K562 (cell line): Measurements from ENCODE around the gene MUC16. TPM values are rescaled to one million over a fixed set of nuclear protein-coding genes. Genes with fewer than 3 reads are reported as not detected.

Experiments used
- ATAC-seq: fragments of 200-7000 bp; cut with Tn5 transposase; 3 replicates; pipeline ENCODE4 v1.9.1; 2020; ENCODE audit warnings: moderate library complexity
- BruUV-seq: library from RNA; stranded (reverse); fragments of 400-500 nt; replicated peaks from 2 replicates; lab custom pipeline; 2021; lab: Mats Ljungman, UMichigan
- CTCF ChIA-PET: fragments of 300-600 bp; formaldehyde crosslinking; extraction: SDS; loops from one replicate; lab custom pipeline; 2021; ENCODE audit warnings: low intra/inter-chr PET ratio; lab: Yijun Ruan, JAX
- POLR2A ChIA-PET: fragments of 300-600, 350-650 bp; sonication (Branson Sonifier 250); formaldehyde crosslinking; extraction: SDS; loops from one replicate; lab custom pipeline; 2021; ENCODE audit warnings: antibody characterized with exemption, inconsistent platforms; lab: Yijun Ruan, JAX
- DNase-seq, 4 experiments: peaks; one replicate each; pipeline versions ENCODE4 v3.0.0 to v3.0.0-alpha.2; 2011 to 2018; ENCODE audit warnings: low spot score in 3 of 4, mixed read lengths in 3 of 4; ENCODE audit errors: extremely low read depth in 1 of 4
- FAIRE-seq: peaks from 2 replicates; lab custom pipeline; 2011; peaks lifted over from hg19 to GRCh38; lab: Jason Lieb, UNC
- H2AFZ ChIP-seq: 2 replicates; pipeline ENCODE4 v1.6.0; 2011; ENCODE audit warnings: low read depth, low read length, control low read depth, inconsistent platforms
- H3K27ac ChIP-seq: fragments of 200-600 bp; 3 replicates; pipeline ENCODE4 v1.8.0; 2011; ENCODE audit warnings: low read depth, mild to moderate bottlenecking, control low read depth, inconsistent platforms, low read length, moderate library complexity, mixed read lengths; ENCODE audit errors: extremely low read depth
- H3K27me3 ChIP-seq, 2 experiments: fragments of 300-600 bp in 1 of 2; 2 replicates in 1 of 2; 3 replicates in 1 of 2; pipeline versions ENCODE4 v1.6.0 to v1.8.0; 2011; ENCODE audit warnings: inconsistent platforms in 2 of 2, low read length in 2 of 2, mild to moderate bottlenecking in 1 of 2, mixed read lengths in 1 of 2, moderate library complexity in 1 of 2; ENCODE audit not compliant: control insufficient read depth in 2 of 2, insufficient read depth in 2 of 2
- H3K36me3 ChIP-seq: fragments of 300-600 bp; 3 replicates; pipeline ENCODE4 v1.8.0; 2011; ENCODE audit warnings: mild to moderate bottlenecking, low read length, inconsistent platforms; ENCODE audit not compliant: control insufficient read depth, insufficient read depth
- H3K4me1 ChIP-seq, 2 experiments: fragments of 200-600 bp in 1 of 2; replicated peaks in 1 of 2; 2 replicates in 1 of 2; 3 replicates in 1 of 2; pipeline versions ENCODE4 v1.5.1 to v1.8.0; 2011; ENCODE audit warnings: inconsistent platforms in 2 of 2, low read length in 2 of 2, mild to moderate bottlenecking in 1 of 2, mixed read lengths in 1 of 2, moderate library complexity in 1 of 2; ENCODE audit not compliant: control insufficient read depth in 2 of 2, insufficient read depth in 2 of 2
- H3K4me2 ChIP-seq: 2 replicates; pipeline ENCODE4 v1.6.1; 2011; ENCODE audit warnings: low read length, control low read depth, inconsistent platforms, mixed read lengths; ENCODE audit not compliant: insufficient read depth
- H3K4me3 ChIP-seq: fragments of 200-600 bp; sonication (generic), shearing (Covaris generic); 2 replicates; pipeline ENCODE4 v1.5.1; 2016; ENCODE audit warnings: control low read depth, inconsistent platforms
- H3K79me2 ChIP-seq: fragments of 200-600 bp; 3 replicates; pipeline ENCODE4 v1.8.0; 2011; ENCODE audit warnings: low read length, inconsistent platforms; ENCODE audit not compliant: control insufficient read depth, insufficient read depth
- H3K9ac ChIP-seq, 2 experiments: 2 replicates each; pipeline versions ENCODE4 v1.6.0 to v1.6.1; 2011; ENCODE audit warnings: low read depth in 2 of 2, low read length in 2 of 2, control low read depth in 1 of 2, inconsistent platforms in 1 of 2, mild to moderate bottlenecking in 1 of 2, mixed read lengths in 1 of 2; ENCODE audit not compliant: insufficient read depth in 1 of 2
- H3K9me1 ChIP-seq: one replicate; pipeline ENCODE4 v1.6.0; 2011; ENCODE audit warnings: inconsistent platforms, mild to moderate bottlenecking, low read length, moderate library complexity; ENCODE audit not compliant: control insufficient read depth, insufficient read depth
- H3K9me3 ChIP-seq: replicated peaks from 2 replicates; pipeline ENCODE4 v1.5.1; 2011; ENCODE audit warnings: low read depth, low read length, inconsistent platforms; ENCODE audit not compliant: control insufficient read depth, insufficient read depth
- H4K20me1 ChIP-seq: replicated peaks from 2 replicates; pipeline ENCODE4 v1.6.1; 2011; ENCODE audit warnings: low read length, inconsistent platforms, mixed read lengths; ENCODE audit not compliant: control insufficient read depth, insufficient read depth
- ARID1B ChIP-seq: fragments of 450-650 bp; IDR thresholded peaks from 2 replicates; pipeline ENCODE4 v1.6.1; 2016; ENCODE audit warnings: antibody characterized with exemption, mild to moderate bottlenecking, inconsistent platforms
- CBFA2T2 ChIP-seq: fragments of 450-650 bp; conservative IDR thresholded peaks from 2 replicates; pipeline ENCODE4 v1.6.1; 2017; ENCODE audit warnings: mild to moderate bottlenecking
- FOSL1 ChIP-seq: fragments of 200-800 bp; sonication (Bioruptor generic); conservative IDR thresholded peaks from 2 replicates; pipeline ENCODE4 v1.6.1; 2016; ENCODE audit warnings: missing genetic modification characterization, missing compliant biosample characterization
- RBM25 ChIP-seq: fragments of 200-400 bp; formaldehyde crosslinking; IDR thresholded peaks from 2 replicates; pipeline ENCODE4 v1.6.1; 2018; ENCODE audit warnings: low read length, low read depth, moderate library complexity; ENCODE audit not compliant: severe bottlenecking
- SREBF2 ChIP-seq: sonication (generic); formaldehyde crosslinking; IDR thresholded peaks from 2 replicates; pipeline ENCODE4 v1.4.0; 2020; ENCODE audit warnings: mild to moderate bottlenecking, missing genetic modification reagents
- VEZF1 ChIP-seq: fragments of 200-800 bp; sonication (Bioruptor generic); IDR thresholded peaks from 2 replicates; pipeline ENCODE4 v1.6.1; 2017; ENCODE audit warnings: missing genetic modification characterization, missing compliant biosample characterization
- ZZZ3 ChIP-seq: fragments of 450-650 bp; IDR thresholded peaks from 2 replicates; pipeline ENCODE4 v1.6.1; 2016; ENCODE audit warnings: antibody characterized with exemption, mild to moderate bottlenecking, moderate library complexity
- WGBS: fragments of 100-300 bp; shearing (Covaris generic); methylation state at CpG from one replicate; pipeline ENCODE4 v1.1.6; 2016; ENCODE audit warnings: low coverage, mixed read lengths; ENCODE audit not compliant: insufficient coverage; ENCODE audit errors: missing lambda C conversion rate; 5-methylcytosine and 5-hydroxymethylcytosine counted together
- in situ Hi-C: fragments of 300-500 bp; cut with MboI; formaldehyde crosslinking; loops from 4 replicates; pipeline ENCODE4 v1.15.0; 2018; ENCODE audit warnings: inconsistent platforms, mixed read lengths
- intact Hi-C: fragments of 100-400 bp; cut with micrococcal nuclease; formaldehyde crosslinking; loops from 2 replicates; pipeline ENCODE4 v1.14.2; 2022
- polyA plus RNA-seq, 8 experiments: library from polyadenylated mRNA; depleted of rRNA in 4 of 8; stranded (reverse) in 5 of 8; unstranded in 3 of 8; fragments of >200 nt; fragmentation: Nextera tagmentation in 2 of 8; fragmentation: Illumina TruSeq in 1 of 8; extraction: Ambion mirVana in 2 of 8; extraction: Trizol in 1 of 8; gene quantifications; 2 replicates each; pipeline versions ENCODE4 v1.2.1 to v1.2.3, GENCODE V29; 2011 to 2014; ENCODE audit warnings: inconsistent platforms in 1 of 8, missing spikeins in 1 of 8
- total RNA-seq, 7 experiments: library from RNA; depleted of rRNA in 6 of 7; stranded (reverse); fragments of >200 nt in 6 of 7; fragmentation: Illumina TruSeq in 2 of 7; extraction: Trizol in 2 of 7; gene quantifications; 2 replicates each; pipeline versions ENCODE4 v1.2.1 to v1.2.3, GENCODE V29; 2011 to 2021; ENCODE audit warnings: low replicate concordance in 1 of 7
- TF ChIP-seq, protein P1 (sequence below): fragments of 450-650 bp; IDR thresholded peaks from 2 replicates; pipeline ENCODE4 v1.6.1; 2018; ENCODE audit not compliant: partially characterized antibody
- TF ChIP-seq, protein P2 (sequence below), 2 experiments: fragments of 450-650 bp in 1 of 2; sonication (generic) in 1 of 2; formaldehyde crosslinking in 1 of 2; IDR thresholded peaks in 1 of 2; conservative IDR thresholded peaks in 1 of 2; 2 replicates each; pipeline versions ENCODE4 v1.6.1 to v1.8.1; 2016 to 2023; ENCODE audit warnings: mild to moderate bottlenecking in 2 of 2, moderate library complexity in 2 of 2, inconsistent platforms in 1 of 2, missing genetic modification reagents in 1 of 2

The MUC16 gene
- total and polyA plus RNA-seq, 9 of the 15 experiments (the other 6 are each of a cell fraction or from before 2014, with no cell fraction given): not detected

DNA sequence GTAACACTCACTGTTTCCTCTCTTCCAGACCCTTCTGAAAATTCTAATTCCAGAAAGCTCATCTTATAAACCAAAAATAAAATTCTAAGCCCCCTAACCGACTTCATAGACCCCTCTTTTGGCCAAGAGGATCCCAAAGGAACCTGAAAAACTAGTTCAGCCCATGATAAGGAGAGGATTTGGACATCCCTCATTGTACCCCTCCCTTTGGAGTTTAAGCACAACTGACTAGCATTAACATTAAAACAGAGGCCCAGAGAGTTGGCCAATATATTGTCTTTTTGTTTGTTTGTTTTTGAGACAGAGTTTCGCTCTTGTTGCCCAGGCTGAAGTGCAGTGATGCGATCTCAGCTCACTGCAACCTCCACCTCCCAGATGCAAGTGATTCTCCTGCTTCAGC is 34.2 kb upstream of the MUC16 start (continued):
- TF ChIP-seq, protein P1, sequence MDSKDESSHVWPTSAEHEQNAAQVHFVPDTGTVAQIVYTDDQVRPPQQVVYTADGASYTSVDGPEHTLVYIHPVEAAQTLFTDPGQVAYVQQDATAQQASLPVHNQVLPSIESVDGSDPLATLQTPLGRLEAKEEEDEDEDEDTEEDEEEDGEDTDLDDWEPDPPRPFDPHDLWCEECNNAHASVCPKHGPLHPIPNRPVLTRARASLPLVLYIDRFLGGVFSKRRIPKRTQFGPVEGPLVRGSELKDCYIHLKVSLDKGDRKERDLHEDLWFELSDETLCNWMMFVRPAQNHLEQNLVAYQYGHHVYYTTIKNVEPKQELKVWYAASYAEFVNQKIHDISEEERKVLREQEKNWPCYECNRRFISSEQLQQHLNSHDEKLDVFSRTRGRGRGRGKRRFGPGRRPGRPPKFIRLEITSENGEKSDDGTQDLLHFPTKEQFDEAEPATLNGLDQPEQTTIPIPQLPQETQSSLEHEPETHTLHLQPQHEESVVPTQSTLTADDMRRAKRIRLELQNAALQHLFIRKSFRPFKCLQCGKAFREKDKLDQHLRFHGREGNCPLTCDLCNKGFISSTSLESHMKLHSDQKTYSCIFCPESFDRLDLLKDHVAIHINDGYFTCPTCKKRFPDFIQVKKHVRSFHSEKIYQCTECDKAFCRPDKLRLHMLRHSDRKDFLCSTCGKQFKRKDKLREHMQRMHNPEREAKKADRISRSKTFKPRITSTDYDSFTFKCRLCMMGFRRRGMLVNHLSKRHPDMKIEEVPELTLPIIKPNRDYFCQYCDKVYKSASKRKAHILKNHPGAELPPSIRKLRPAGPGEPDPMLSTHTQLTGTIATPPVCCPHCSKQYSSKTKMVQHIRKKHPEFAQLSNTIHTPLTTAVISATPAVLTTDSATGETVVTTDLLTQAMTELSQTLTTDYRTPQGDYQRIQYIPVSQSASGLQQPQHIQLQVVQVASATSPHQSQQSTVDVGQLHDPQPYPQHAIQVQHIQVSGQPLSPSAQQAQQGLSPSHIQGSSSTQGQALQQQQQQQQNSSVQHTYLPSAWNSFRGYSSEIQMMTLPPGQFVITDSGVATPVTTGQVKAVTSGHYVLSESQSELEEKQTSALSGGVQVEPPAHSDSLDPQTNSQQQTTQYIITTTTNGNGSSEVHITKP: no peak
- TF ChIP-seq, all 486 proteins: peak for 0

- CTCF ChIA-PET: no interaction called here
Observed at GRCh38 chr19:9043524-9043923, 33.3 kb upstream of the MUC16 start.

More at GRCh38 chr19:9043524-9043923, 33.3 kb upstream of the MUC16 start:
- TF ChIP-seq ZZZ3 (no peak), VEZF1 (CRISPR knock-in tag) (no peak), FOSL1 (tag) (0 out of 2 replicates have a peak, but pooled peaks have one; percentile 20), SREBF2 (no peak), ARID1B (0 out of 2 replicates have a peak, but pooled peaks have one; percentile 21), RBM25 (peak; percentile 55), CBFA2T2 (peak; percentile 27)
- TF ChIP-seq, protein P2, sequence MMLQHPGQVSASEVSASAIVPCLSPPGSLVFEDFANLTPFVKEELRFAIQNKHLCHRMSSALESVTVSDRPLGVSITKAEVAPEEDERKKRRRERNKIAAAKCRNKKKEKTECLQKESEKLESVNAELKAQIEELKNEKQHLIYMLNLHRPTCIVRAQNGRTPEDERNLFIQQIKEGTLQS (IDR thresholded peaks at IDR 0.05): peak; percentile 59
- TF ChIP-seq, protein P2 (CRISPR knock-in tag; conservative IDR thresholded peaks at IDR 0.05): no peak
- Histone ChIP-seq H3K27ac (no peak overlapping the region), H3K9me3 (no peaks in the 10 kb centered on the region), H2AFZ (no peak overlapping the region), H3K4me2 (no peak overlapping the region), H3K79me2 (no peaks in the 10 kb centered on the region), H3K9me1 (no peaks in the 10 kb centered on the region), H3K27me3 (peaks cover 3 to 28% of the 10 kb centered on the region in 2 experiments; a peak in 4 of 5 replicates), H3K9ac (no peak overlapping the region), H3K36me3 (no peaks in the 10 kb centered on the region), H3K4me3 (no peak overlapping the region), H4K20me1 (no peaks in the 10 kb centered on the region), H3K4me1 (no peaks in the 10 kb centered on the region)
- WGBS: 0% methylated on average over 5 of the region's 5 CpGs
- in situ Hi-C loops (no loop called here), intact Hi-C loops (no loop called here)
- no peak for ATAC-seq
- peak in 1 of 4 experiments; percentile 2 for DNase-seq
- no TSS peak for BruUV-seq
- POLR2A ChIA-PET: no interaction called here
- no peak for FAIRE-seq
